Measurements from ENCODE around the gene KRT6A. TPM values are rescaled to one million over a fixed set of nuclear protein-coding genes. Genes with fewer than 3 reads are reported as not detected.

The KRT6A gene
- total RNA-seq, 1 donor from 2014 or later: 0.62 TPM

Other genes with a start within 250 kb of the KRT6A start
- gene KRT86, start 218.6 kb downstream of the KRT6A start, total RNA-seq: 0.16 TPM
- gene KRT81, start 201.7 kb downstream of the KRT6A start, total RNA-seq: not detected
- not detected for gene KRT83, start 171.9 kb downstream of the KRT6A start, total RNA-seq
- not detected for gene KRT85, start 125.8 kb downstream of the KRT6A start, total RNA-seq
- not detected for gene KRT84, start 107.6 kb downstream of the KRT6A start, total RNA-seq
- not detected for gene KRT82, start 86.9 kb downstream of the KRT6A start, total RNA-seq
- not detected for gene KRT75, start 58.9 kb downstream of the KRT6A start, total RNA-seq
- gene KRT6B, start 41.1 kb downstream of the KRT6A start, total RNA-seq: 0.16 TPM
- not detected for gene KRT6C, start 19.5 kb downstream of the KRT6A start, total RNA-seq
- 0.62 TPM for gene KRT5, start 27.1 kb upstream of the KRT6A start, total RNA-seq
- gene KRT71, start 59.9 kb upstream of the KRT6A start, total RNA-seq: not detected
- gene KRT74, start 80.6 kb upstream of the KRT6A start, total RNA-seq: not detected
- not detected for gene KRT72, start 108.2 kb upstream of the KRT6A start, total RNA-seq
- not detected for gene KRT73, start 125.3 kb upstream of the KRT6A start, total RNA-seq
- gene KRT2, start 159.0 kb upstream of the KRT6A start, total RNA-seq: not detected
- gene KRT1, start 187.2 kb upstream of the KRT6A start, total RNA-seq: 0.16 TPM
- not detected for gene KRT77, start 210.3 kb upstream of the KRT6A start, total RNA-seq